Endothelial cell of umbilical vein (primary cell): ENCODE results near the gene RAD9A.

Experiments
- EZH2 ChIP-seq: IDR thresholded peaks from 2 replicates; pipeline ENCODE4 v1.6.1; 2012; ENCODE audit warnings: borderline replicate concordance, low read depth, mild to moderate bottlenecking, moderate library complexity, low read length, inconsistent platforms; ENCODE audit not compliant: severe bottlenecking
- FOS ChIP-seq: IDR thresholded peaks from 2 replicates; pipeline ENCODE4 v1.6.1; 2011; ENCODE audit warnings: mild to moderate bottlenecking, low read length, moderate library complexity, borderline replicate concordance; ENCODE audit not compliant: insufficient read depth
- GATA2 ChIP-seq: IDR thresholded peaks from 2 replicates; pipeline ENCODE4 v1.7.0; 2011; ENCODE audit warnings: low read depth, mild to moderate bottlenecking, moderate library complexity, mixed read lengths, low read length; ENCODE audit not compliant: insufficient read length, insufficient read depth
- MAX ChIP-seq: IDR thresholded peaks from 2 replicates; pipeline ENCODE4 v1.6.1; 2011; ENCODE audit not compliant: insufficient read depth, insufficient read length
- POLR2A ChIP-seq: IDR thresholded peaks from 2 replicates; pipeline ENCODE4 v1.6.1; 2012; ENCODE audit warnings: low read depth, mild to moderate bottlenecking, control low read depth, low read length
- POLR2AphosphoS5 ChIP-seq: IDR thresholded peaks from 2 replicates; pipeline ENCODE4 v1.6.1; 2012; ENCODE audit warnings: low read depth, mild to moderate bottlenecking, control low read depth, low read length, moderate library complexity; ENCODE audit not compliant: insufficient read depth
- TF ChIP-seq, protein P1 (sequence below), 2 donors: IDR thresholded peaks; 1 replicate in 1 of 2; 2 replicates in 1 of 2; pipeline ENCODE4 v1.5.1; 2011; ENCODE audit warnings: low read length in 2 of 2, mild to moderate bottlenecking in 2 of 2, moderate library complexity in 2 of 2, control low read depth in 1 of 2, inconsistent platforms in 1 of 2, low read depth in 1 of 2; ENCODE audit not compliant: insufficient read depth in 1 of 2; ENCODE audit errors: extremely low read depth in 1 of 2

- TF ChIP-seq EZH2, result no peak
- TF ChIP-seq, protein P1, sequence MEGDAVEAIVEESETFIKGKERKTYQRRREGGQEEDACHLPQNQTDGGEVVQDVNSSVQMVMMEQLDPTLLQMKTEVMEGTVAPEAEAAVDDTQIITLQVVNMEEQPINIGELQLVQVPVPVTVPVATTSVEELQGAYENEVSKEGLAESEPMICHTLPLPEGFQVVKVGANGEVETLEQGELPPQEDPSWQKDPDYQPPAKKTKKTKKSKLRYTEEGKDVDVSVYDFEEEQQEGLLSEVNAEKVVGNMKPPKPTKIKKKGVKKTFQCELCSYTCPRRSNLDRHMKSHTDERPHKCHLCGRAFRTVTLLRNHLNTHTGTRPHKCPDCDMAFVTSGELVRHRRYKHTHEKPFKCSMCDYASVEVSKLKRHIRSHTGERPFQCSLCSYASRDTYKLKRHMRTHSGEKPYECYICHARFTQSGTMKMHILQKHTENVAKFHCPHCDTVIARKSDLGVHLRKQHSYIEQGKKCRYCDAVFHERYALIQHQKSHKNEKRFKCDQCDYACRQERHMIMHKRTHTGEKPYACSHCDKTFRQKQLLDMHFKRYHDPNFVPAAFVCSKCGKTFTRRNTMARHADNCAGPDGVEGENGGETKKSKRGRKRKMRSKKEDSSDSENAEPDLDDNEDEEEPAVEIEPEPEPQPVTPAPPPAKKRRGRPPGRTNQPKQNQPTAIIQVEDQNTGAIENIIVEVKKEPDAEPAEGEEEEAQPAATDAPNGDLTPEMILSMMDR (IDR thresholded peaks at IDR 0.05; ENCODE audit: extremely low read depth in 1 of 2, insufficient read depth in 1 of 2, low read depth in 1 of 2, low read length in 2 of 2), result no peak
- no peak for TF ChIP-seq POLR2A
- TF ChIP-seq MAX, result no peak
- TF ChIP-seq POLR2AphosphoS5, result no peak
- no peak for TF ChIP-seq FOS
- no peak for TF ChIP-seq GATA2
Measured at GRCh38 chr11:67378544-67378943, 13.2 kb upstream of the RAD9A start.
